Sciatic nerve (tissue), 2 donors: ENCODE data around the gene PLK4. TPM values are rescaled to one million over a fixed set of nuclear protein-coding genes. Genes with fewer than 3 reads are reported as not detected.
A peak's percentile ranks its signal among the peaks of the same experiment; 100 is the strongest.

Experiments
- ATAC-seq: fragments of 200-7000 bp; cut with Tn5 transposase; one replicate; pipeline ENCODE4 v1.9.1; 2020; ENCODE audit warnings: mild to moderate bottlenecking, moderate library complexity
- DNase-seq: peaks from one replicate; pipeline ENCODE4 v3.0.0-alpha.2; 2020; ENCODE audit warnings: low spot score
- intact Hi-C: fragments of 100-400 bp; cut with DNase I; formaldehyde crosslinking; loops from one replicate; pipeline ENCODE4 v1.14.2; 2022
- total RNA-seq: library from RNA; stranded (reverse); fragmentation: NEBNext Ultra II Directional; extraction: Animal tissue kit (Norgen Biotek cat#: 25700); gene quantifications from one replicate; pipeline ENCODE4 v1.2.1, GENCODE V29; 2021
- donor health status: DM: no; HTN: no; CAD: no.
- donor health status: DM: no; HTN: no; CAD: no.

PLK4 gene
- 1.7 TPM for total RNA-seq

DNA sequence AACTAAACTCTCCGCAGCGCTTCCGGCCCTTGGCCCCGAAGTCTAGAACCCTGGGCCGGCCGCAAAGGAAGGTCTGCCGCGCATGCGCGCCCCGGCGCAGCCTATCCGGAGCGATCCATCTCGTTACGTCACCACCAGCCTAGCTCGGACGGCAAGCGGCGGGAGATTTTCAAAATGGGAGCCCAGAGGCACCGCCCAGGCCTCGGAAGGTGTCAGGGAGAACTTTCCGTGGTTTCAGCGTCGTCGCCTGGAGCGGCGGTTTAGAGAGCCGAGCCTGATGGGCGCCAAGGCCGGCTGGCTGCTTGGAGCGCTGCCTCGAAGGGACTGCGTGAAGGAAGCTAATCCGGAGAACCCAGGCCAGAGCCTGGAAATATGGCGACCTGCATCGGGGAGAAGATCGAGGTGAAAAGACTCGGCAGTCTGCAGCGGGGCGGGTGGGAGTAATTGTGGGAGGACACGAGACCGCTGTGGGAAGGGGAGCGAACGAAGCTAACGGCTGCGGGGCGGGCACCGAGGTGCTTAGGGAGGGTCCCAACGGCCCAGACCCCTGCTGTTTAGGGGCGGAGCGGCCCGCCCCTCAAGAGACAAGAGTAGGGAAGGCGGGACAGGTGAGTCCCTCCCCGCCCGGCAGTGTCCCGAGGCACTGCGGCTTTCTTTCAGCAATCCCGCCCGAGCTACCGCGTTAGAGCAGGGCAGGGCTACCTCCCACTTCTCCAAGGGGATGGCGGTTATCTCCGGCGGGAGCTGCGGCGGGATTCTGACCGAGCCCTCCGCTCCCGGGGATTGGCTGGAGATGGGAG lies at the start of gene PLK4:
PLK4 (plus strand) TSS at position 131 of the 800 bp plus-strand sequence; CDS start at position 373, 242 bp downstream.
- ATAC-seq (peak; percentile 99), DNase-seq (peak; percentile 96)
- intact Hi-C loops: no loop called here

DNA sequence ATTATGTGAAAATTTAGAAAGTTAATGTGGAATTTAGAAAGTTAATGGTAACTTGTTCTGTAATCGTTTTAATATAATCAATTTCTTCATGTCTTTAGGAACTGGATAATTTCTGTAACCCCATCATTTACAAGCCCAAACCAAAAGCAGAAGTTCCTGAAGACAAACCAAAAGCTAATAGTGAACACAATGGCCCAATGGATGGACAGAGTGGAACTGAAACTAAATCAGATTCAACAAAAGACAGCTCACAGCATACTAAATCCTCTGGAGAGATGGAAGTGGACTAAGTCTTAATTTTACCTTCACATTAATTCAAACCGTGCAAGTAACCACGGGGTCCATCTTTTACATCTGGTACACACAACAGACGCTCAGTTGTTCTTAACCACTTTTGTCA lies 48.1 kb upstream of the PLK4 start:
- ATAC-seq (no peak), DNase-seq (no peak)
- intact Hi-C loops: no loop called here

DNA sequence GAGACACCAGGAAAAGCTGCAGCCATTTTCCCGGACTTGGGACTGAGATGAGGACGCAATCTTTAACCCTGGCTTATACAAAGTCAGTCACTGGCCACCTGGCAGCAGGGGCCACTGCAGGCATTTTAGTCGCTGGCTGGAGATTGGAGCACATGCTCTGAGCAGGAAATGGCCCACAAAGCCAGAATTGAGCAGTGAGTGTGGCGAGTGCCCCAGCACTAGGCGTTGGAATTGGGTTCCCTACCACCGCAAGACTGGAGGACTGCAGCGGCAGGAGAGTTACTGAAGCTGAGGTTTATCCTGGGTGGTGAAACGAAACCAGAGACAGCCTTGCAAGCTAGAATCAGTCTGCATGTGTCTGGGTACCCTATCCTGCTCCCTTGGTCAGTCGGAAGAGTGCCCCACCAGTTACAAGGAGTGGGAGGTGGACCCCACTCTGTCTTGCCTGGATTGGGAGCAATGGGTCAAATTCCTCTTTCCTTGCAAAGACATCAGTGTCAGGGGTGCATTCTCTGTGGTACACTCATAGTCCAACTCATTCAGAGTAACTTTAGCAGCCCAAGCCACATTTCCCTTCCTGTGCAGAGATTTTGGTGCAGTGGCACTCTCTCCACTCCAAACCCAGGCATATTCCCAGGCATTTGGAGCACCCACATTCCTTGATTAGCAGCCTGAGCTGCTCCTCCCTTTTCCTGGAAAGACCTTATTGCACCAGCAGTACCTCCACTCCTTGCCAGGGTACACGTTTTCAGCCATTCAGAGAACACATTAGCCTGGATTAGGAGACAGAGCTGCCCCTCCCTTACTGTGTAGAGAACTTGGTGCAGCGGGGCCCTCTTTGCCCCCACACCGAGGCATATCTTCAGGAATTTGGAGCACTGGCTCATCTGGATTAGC lies 36.7 kb upstream of the PLK4 start:
- no peak for DNase-seq
- no peak for ATAC-seq
- intact Hi-C loops: no loop called here

GRCh38 chr4:127844601-127845116 lies 36.0 kb upstream of the PLK4 start:
- DNase-seq: no peak
- intact Hi-C loops: no loop called here
- ATAC-seq: no peak

DNA sequence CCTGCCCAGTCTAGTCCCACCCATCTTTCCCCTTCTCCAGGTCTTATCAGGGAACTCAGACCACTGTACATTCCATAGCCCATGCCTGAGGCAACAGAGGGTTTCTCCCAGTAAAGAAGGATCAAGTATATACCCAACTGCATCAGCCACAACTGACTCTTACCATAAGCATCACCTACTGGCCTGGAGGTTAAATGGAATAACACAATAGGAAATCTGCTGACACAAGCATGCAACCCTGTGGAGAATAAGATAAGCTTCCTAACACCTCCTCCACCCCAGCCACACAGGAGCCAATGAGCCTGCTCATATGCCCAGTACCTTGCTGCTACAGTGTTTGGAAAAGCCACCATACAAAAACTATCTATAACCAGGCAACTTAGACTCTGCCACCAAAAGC lies 34.6 kb upstream of the PLK4 start:
- ATAC-seq: no peak
- no peak for DNase-seq
- intact Hi-C loops: no loop called here

DNA sequence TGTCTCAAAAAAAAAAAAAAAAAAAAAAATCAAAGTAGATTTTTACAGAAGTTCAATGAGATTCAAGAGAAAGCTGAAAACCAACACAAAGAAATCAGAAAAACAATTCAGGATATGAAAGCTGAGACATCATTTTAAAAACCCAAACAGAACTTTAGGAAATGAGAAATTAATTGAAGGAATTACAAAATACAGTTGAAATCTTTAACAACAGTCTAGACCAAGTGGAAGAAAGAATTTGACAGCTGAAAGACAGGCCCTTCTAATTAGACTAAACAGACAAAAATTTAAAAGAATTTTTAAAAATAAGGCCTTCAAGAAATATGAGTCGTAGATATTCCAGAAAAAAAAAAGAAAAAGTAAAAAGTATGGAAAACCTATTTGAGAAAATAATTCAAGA lies 33.9 kb upstream of the PLK4 start:
- DNase-seq: no peak
- intact Hi-C loops: no loop called here

GRCh38 chr4:127849505-127850234 lies 31.0 kb upstream of the PLK4 start:
- DNase-seq: no peak
- intact Hi-C loops: no loop called here
- ATAC-seq: no peak

More for the DNA sequence above, 33.9 kb upstream of the PLK4 start:
- no peak for ATAC-seq

DNA sequence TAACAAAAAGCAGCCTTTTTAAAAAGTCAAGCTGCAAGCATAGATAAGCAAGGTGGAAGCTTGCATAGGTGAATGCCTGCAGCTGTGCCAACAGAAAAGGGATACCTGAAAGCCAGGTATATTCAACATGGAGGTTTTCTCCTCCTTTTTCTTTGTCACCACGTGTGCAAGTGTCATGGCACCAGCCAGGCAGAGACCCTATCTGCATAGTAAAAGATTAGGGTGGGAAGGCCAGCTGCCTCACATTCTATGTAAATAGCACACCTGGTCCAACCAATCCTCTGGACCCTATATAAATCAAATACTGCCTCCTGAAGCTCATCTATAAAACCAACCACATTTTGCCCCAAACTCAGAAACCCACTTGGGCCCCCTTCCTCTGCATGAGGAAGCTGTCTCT lies 28.0 kb upstream of the PLK4 start:
- intact Hi-C loops: no loop called here
- no peak for ATAC-seq
- DNase-seq: no peak

- ATAC-seq (no peak), DNase-seq (no peak)
- intact Hi-C loops: no loop called here
Measured at GRCh38 chr4:127856196-127856812, 24.4 kb upstream of the PLK4 start.

- ATAC-seq (no peak), DNase-seq (no peak)
- intact Hi-C loops: no loop called here
Measured at GRCh38 chr4:127856813-127857447, 23.8 kb upstream of the PLK4 start.

DNA sequence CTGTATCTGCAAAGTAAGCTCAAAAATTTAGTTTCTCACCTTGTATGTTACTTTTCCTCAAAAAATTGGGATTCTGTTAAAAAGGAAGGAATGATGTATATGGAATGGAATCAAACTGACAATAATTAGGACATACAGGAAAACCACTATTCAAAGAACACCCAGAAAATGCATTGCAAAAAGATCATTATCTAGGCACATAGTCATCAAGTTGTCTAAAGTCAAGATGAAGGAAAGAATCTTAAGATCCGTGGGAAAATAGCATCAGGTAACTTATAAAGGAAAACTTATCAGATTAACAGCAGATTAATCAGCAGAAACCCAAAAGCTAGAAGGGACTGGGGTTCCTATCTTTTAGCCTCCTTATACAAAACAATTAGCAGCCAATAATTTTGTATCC lies 23.1 kb upstream of the PLK4 start:
- intact Hi-C loops: no loop called here
- ATAC-seq (no peak), DNase-seq (no peak)

- intact Hi-C loops: no loop called here
- ATAC-seq (no peak), DNase-seq (no peak)
Measured at GRCh38 chr4:127868196-127868595, 12.5 kb upstream of the PLK4 start.

DNA sequence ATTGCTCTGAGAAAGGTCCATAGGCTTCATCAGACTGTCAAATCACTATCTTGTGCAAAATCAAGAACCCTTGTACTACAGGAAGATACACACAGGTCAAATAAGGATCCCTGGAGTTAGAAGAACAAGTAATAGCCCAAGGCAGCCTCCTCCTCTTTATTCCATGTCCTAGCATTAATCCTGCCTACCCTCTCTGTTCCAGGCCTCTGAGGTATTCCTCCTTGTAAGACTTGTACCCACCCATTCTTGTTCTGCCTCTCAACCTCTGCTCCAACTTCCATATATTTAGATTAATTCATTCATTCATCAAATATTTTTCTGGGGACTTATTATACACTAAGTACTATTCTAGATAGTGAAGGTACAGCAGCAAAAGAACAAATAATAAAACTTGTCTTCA lies 10.4 kb upstream of the PLK4 start:
- ATAC-seq (no peak), DNase-seq (no peak)
- intact Hi-C loops: no loop called here

GRCh38 chr4:127870688-127871087 lies 10.0 kb upstream of the PLK4 start:
- intact Hi-C loops: no loop called here
- ATAC-seq (peak; percentile 49), DNase-seq (no peak)

GRCh38 chr4:127875791-127876190 lies 4.9 kb upstream of the PLK4 start:
- no peak for ATAC-seq
- no peak for DNase-seq
- intact Hi-C loops: no loop called here

DNA sequence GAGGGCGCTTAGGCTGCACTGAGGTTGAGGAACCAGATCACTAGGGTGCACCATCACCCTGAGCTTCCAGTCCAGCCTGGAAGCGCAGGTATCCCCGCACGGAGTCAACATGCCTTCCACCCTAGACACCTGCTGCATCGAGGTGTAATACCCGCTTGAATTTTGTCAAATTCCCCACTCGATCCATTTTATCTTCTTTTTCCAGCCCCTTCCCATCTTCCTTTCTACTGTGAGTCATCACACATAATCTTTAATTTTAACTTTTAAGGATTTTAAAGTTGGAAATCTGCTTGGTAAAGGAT lies 821 bp downstream of the PLK4 start:
- intact Hi-C loops: no loop called here

GRCh38 chr4:127888559-127888958 lies 7.9 kb downstream of the PLK4 start:
- no peak for DNase-seq
- no peak for ATAC-seq
- intact Hi-C loops: no loop called here

More for the DNA sequence above, 821 bp downstream of the PLK4 start:
- DNase-seq (no peak), ATAC-seq (no peak)

- intact Hi-C loops: no loop called here
- DNase-seq: no peak
- ATAC-seq: no peak
Measured at GRCh38 chr4:127889903-127890302, 9.2 kb downstream of the PLK4 start.

- intact Hi-C loops: no loop called here
- DNase-seq: no peak
- no peak for ATAC-seq
Measured at GRCh38 chr4:127896069-127896468, 15.4 kb downstream of the PLK4 start.
